NCI-H187 treated with DMSO at 0.1 percent for 48 hours (cell line): ENCODE data around the gene NDFIP1.
"Not testable (repeated sequence)": the region's sequence is repeated elsewhere in the genome, so short reads cannot be mapped to it uniquely, and the experiment has no call there.

Source experiments
- DNase-seq: peaks from one replicate; lab custom pipeline; 2025; lab: John Stamatoyannopoulos, UW

NDFIP1 gene

DNA sequence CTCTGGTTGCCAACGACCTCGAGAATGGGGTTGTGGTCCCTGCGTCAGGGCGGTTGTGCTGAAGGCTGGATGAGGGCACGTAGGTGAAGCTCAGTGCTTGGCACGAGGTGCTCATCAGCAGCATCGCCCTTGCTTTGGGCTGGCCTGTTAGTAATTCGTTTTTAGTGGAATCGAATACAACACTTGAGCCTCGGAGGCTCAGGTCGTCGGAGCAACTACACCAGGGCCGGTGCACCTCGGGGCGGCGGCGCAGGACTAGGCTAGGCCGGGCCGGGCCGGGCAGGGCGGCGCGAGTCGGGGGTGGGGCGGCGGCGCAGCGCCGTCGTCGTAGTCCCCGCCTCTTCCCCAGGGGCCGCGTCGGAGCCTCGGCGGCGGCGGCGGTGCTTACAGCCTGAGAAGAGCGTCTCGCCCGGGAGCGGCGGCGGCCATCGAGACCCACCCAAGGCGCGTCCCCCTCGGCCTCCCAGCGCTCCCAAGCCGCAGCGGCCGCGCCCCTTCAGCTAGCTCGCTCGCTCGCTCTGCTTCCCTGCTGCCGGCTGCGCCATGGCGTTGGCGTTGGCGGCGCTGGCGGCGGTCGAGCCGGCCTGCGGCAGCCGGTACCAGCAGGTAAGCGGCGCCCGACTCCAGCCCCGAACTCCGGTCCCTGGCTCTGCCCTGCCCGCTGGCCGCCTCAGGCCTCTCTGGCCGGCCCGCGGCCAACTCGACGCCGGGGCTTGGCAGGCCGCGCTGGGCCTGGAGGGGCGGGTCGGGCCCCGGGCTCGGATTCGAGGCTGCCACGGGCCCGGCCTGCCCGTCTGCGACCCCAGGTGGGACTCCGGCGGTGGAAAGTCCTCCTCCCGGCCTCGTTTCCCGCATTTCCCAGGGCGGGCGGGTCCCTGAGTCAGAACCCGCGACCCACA is at the start of gene NDFIP1:
Gene NDFIP1 (plus strand): TSS at position 348 of the 899 bp plus-strand sequence. CDS start 196 bp downstream, at position 544.
- peak; percentile 11 for DNase-seq

GRCh38 chr5:142059304-142059940 is 49.2 kb upstream of the NDFIP1 start:
- DNase-seq, result no peak

DNA sequence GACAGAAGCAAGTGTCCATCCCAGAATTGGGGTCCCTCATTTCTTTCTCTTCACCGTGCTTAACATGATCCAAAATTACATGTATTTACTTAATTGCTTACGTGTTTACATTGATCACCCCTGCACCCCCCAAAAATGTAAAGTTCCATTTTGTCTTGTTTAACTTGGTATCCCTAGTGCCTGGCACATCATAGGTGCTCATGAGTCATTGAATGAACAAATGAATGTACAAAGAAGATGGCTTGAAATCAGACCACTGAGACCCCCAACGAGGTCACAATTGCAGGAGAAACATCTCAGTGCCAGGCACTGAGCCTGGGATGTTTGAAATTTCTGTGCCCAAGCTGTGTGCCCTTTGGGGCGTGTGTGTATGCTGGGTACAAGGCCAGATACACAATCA is 45.2 kb upstream of the NDFIP1 start:
- DNase-seq, result no peak

GRCh38 chr5:142063878-142064331 is 44.7 kb upstream of the NDFIP1 start:
- no peak for DNase-seq

DNA sequence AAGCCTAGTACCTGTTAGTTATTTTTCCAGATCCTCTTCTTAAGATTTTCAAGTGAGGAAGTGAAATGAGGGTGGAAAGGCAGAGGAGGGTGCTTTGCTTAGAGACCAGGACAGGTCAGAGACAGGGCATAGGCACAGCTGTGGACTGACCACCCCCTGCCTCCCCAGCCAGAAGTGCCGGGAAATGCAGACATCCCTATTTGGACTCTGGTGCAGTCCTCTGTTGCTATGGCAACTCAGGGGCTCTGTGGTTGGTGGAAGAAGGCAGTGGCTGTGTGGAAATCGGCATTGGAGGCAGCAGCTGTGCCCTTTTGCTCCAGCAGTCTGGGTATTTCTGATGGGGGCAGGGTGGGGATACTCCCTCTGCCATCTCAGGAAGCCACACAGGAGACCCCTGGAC is 43.3 kb upstream of the NDFIP1 start:
- DNase-seq, result no peak

DNA sequence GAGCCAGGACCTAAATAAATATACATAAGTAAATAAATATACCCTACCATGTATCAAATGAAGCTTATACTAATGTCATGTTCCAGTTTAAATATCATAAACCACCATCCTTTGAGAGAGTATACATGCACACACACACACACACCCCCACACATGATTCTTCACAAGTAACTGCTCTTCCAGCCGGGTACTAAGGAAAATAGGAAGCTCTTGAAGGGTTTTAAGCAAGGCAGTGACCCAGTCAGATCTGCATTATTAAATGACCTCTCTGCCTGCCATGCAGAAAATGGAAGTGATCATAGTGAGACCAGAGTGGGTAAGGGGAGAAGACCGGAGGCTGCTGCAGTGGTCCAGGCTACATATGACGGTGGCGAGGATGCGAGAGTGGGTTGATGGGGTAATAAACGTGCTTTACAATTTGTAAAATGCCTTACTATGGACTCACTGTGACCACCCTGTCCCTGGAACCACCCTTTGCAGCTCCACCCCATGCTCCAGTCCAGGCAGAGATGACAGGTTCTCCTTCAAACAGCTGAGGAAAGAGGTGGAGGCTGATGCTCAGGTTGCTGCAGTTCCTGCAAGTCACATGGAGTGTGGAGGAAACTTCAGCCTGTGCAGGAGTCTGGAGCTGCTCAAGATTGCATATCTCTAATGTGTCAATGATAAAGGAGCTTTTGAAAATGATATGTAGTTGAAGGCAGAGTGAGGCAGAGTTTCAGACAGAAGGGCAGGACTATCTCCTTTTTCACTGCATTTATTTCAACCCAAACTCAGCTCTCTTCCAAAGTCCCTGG is 38.8 kb upstream of the NDFIP1 start:
- no peak for DNase-seq

DNA sequence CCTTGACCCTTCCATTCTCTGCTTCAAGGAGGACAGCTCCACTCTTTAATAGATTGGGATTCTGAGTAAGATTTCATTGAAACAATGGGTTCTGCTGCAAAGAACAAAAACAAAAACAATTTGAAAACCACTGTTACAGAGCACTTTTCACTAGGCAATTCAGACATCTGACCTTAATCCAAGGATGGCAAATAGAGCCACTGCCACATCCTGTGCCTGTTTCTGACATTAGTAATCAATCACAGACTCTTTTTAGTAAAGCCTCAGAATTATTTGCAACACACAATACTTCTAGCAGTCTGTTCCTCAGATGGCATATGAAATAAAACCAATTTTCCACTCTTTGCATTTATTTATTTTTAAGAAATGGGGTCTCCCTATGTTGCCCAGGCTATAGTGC is 37.8 kb upstream of the NDFIP1 start:
- no peak for DNase-seq

DNA sequence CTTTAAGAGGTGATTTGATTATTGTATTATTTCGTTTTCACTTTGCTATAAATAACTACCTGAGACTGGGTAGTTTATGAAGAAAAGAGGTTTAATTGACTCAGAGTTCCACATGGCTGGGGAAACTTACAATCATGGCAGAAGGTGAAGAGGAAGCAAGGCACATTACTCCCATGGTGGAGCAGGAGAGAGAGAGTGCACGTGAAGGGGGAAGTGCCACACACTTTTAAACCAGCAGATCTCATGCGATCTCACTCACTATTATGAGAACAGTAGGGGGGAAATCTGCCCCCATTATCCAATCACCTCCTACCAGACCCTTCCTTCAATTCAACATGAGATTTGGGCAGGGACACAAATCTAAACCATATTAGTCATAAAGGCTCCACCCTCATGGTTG is 36.1 kb upstream of the NDFIP1 start:
- no peak for DNase-seq

- DNase-seq, result no peak
Measured at GRCh38 chr5:142073362-142073988, 35.1 kb upstream of the NDFIP1 start.

DNA sequence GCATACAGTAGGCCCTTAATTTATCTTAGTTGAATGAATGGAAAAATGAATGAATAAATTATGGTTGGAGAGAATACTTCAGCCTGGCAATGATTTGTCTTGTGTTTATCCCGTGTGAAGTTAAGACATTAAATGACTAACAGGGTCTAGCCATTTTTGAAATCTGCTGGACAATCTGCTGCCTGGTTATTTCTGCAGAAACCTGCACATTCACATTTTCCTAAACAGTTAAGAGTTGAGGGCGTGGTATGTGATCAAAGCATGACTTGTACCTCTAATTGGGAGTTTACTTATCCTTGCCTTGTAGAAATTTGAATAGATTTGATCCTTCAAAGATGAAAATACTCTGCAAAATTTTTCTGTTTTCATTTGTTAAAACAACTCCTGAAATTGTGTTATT is 34.6 kb upstream of the NDFIP1 start:
- DNase-seq, result no peak

DNA sequence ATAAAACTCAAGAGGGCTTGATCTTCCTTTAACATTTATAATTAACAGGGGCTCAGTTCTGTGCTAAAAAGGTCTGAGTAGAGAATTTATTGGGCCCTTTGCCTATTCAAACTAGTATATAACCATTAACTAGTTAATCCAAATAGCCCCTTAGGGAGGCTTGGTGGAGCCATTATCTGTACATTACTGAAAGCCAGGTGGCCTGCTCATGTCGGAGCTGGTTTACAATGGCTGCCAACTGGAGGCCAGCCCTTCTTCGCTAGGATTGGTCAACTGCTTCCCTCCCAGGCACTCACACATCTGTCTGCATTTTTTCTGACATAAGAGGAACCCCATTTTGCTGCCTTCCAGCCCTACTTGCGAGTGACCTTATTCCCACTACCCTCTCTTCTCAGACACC is 30.4 kb upstream of the NDFIP1 start:
- no peak for DNase-seq

- DNase-seq, result no peak
Measured at GRCh38 chr5:142078706-142079105, 29.9 kb upstream of the NDFIP1 start.

GRCh38 chr5:142079306-142079721 is 29.3 kb upstream of the NDFIP1 start:
- no peak for DNase-seq

DNA sequence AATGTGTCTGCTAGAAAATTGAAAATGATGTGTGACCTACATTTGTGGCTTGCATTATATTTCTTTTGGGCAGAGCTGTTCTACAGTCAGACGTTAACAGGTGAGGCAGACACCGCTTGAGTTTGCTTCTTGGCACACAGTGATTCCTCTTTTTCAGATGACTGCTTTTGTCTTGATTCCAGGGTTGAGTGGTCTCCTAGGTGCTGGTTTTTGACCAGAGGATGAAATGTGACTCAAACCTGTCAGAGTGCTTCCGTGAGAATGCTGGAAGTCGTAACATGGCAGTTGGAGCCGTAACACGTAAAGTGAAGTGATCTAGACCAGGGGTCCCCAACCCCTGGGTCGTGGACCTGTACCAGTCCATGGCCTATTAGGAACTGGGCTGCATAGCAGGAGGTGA is 28.3 kb upstream of the NDFIP1 start:
- DNase-seq, result peak; percentile 2

DNA sequence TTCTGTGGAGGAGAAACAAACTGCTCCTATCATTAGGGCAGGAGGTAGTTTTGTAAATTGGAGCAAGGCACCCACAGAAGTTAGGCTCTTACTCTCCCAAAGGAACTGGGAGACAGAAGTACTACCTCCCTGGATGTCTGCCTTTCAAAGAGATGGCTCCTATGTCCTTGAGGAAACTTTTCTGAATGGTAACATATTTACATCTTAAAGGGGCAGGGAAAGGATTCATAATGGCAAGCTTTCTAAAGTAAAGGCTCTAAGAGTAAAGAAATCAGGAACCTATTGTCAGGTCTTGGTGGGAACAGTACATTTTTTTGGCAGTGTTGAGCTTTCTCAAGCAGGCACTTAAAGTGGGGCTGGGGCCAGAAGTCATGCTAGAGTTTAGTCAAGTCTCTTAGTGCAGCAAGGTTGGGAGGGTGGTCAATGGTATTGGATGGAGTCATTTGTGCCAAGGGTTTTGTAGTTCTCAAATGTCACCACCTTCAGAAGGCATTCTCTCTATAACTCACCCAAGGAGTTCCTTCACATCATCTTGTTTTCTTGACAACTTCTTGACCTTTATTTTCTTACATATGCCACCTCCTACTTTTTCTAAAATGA is 26.3 kb upstream of the NDFIP1 start:
- no peak for DNase-seq

DNA sequence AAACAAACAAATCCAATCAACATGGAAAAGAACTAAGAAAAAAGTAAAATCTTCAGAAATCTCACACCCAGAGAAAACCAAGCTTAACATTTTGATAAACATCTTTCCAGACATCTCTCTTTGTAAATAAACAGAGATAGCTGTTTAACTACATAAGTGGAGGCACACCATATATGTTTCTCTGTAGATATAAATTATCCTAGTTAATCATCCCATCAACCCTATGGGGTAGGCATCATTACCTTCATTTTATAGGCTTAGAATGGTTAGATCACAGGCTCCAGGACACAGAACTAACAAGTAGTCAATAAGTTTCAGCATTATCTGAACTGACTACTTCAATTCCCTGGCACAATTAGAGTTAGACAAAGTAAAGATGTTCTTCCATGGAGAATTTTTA is 22.4 kb upstream of the NDFIP1 start:
- no peak for DNase-seq

DNA sequence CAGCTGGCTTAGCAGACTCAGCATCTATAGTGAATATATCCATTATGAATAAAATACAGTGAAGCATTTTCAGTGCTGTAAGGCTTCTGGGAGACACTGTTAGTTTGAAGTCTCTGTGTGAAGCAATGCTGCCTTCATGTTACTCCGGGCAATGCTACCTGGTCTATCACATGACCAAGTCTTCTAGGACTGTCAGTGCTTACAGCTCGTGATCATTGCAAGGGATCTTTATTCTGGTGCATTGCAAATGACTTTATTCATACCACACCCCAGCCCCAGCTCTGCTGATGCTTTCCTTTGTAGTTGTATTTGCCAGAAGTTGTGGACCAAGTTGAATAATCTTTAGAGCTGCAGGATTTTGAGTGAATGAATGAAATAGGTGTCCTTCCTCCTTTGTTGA is 21.9 kb upstream of the NDFIP1 start:
- no peak for DNase-seq

DNA sequence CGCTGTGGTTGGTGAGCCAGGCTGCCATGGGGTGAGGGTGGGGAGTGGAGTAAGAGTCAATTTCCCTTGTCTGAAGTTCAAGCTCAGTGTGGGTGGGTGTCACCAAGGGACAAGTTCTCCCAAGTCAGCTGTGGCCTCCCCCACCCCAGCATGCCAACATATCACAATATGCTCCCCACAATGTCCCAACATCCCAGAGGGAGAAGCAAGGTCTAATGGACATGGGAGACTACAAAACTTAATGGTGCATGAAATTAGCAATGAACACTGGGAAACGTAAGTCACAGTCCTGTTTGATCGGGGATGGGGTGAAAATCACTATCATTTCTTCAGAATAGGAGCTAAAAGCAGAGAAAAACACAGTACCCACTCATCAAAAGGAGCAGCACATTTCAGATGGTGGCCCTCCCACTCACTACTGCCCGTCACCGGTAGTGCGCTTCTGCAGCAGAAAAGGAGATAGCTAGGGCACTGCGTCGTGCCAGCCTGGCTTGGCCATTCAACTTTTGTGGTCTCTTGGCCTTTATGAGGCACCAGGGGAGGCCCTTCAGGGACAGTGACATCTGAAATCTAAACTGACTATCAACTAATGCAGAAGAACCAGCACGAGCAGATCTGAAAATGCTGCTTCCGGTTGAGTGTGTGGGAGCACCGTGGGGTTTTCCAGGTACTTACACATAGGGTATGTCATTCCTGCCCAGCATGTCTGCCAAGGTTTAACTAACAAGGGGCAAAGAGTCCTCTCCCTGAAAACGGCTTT is 20.5 kb upstream of the NDFIP1 start:
- no peak for DNase-seq

- DNase-seq, result not testable (repeated sequence)
Measured at GRCh38 chr5:142088855-142089479, 19.6 kb upstream of the NDFIP1 start.

DNA sequence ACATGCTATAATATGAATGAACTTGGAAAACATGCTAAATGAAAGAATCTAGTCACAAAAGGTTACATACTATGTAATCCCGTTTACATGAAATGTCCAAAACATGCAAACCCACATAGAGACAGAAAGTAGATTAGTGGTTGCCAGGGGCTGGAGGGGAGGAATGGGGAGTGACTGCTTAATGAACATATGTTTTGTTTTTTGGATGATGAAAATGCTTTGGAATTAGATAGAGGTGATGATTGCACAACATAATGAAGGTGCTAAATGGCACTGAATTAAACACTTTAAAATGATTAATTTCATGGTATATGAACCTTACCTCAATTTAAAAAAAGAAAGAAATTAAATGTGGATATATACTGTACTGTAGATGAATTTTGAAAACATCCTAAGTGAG is 17.6 kb upstream of the NDFIP1 start:
- no peak for DNase-seq
